SK-N-SH treated with all-trans-retinoic acid at 6 μM for 48 hours (cell line): ENCODE measurements around the gene SMTNL2.

Source experiments
- ATAC-seq: fragments of 200-7000 bp; cut with Tn5 transposase; 3 replicates; pipeline ENCODE4 v1.9.1; 2020; ENCODE audit warnings: mild to moderate bottlenecking, moderate library complexity
- ARNTL ChIP-seq: fragments of 450-650 bp; formaldehyde crosslinking; IDR thresholded peaks from 2 replicates; pipeline ENCODE4 v1.5.0; 2020; ENCODE audit warnings: low read depth, mild to moderate bottlenecking, moderate library complexity, borderline replicate concordance
- BACH2 ChIP-seq: fragments of 250-450 bp; sonication (Bioruptor Pico); IDR thresholded peaks from 2 replicates; pipeline ENCODE4 v1.9.0; 2021; ENCODE audit warnings: mild to moderate bottlenecking, borderline replicate concordance
- CSDC2 ChIP-seq: fragments of 250-450 bp; sonication (Bioruptor Pico); IDR thresholded peaks from 2 replicates; pipeline ENCODE4 v1.5.0; 2020; ENCODE audit warnings: mild to moderate bottlenecking, moderate library complexity
- ESRRG ChIP-seq: fragments of 250-450 bp; sonication (Bioruptor Pico); IDR thresholded peaks from 2 replicates; pipeline ENCODE4 v1.6.1; 2021; ENCODE audit warnings: mild to moderate bottlenecking
- GLIS3 ChIP-seq: fragments of 250-450 bp; sonication (Bioruptor Pico); IDR thresholded peaks from 2 replicates; pipeline ENCODE4 v1.5.0; 2020; ENCODE audit warnings: mild to moderate bottlenecking, moderate library complexity
- ISL1 ChIP-seq: fragments of 250-450 bp; sonication (Bioruptor Pico); IDR thresholded peaks from 2 replicates; pipeline ENCODE4 v2.1.2; 2022; ENCODE audit warnings: mild to moderate bottlenecking, moderate library complexity
- OSR1 ChIP-seq: fragments of 250-450 bp; sonication (Bioruptor Pico); IDR thresholded peaks from 2 replicates; pipeline ENCODE4 v1.8.0; 2022; ENCODE audit warnings: moderate library complexity, mild to moderate bottlenecking, inconsistent platforms
- PPARA ChIP-seq: fragments of 250-450 bp; sonication (Bioruptor Pico); IDR thresholded peaks from 2 replicates; pipeline ENCODE4 v1.5.0; 2020; ENCODE audit warnings: mild to moderate bottlenecking, borderline replicate concordance
- SNAI2 ChIP-seq: fragments of 250-450 bp; sonication (Bioruptor Pico); IDR thresholded peaks from 2 replicates; pipeline ENCODE4 v1.5.0; 2020; ENCODE audit warnings: mild to moderate bottlenecking, moderate library complexity
- TCF4 ChIP-seq: fragments of 250-450 bp; sonication (Bioruptor Pico); IDR thresholded peaks from 2 replicates; pipeline ENCODE4 v1.8.0; 2021; ENCODE audit warnings: mild to moderate bottlenecking, moderate library complexity, borderline replicate concordance
- TOX ChIP-seq: fragments of 250-450 bp; sonication (Bioruptor Pico); IDR thresholded peaks from 2 replicates; pipeline ENCODE4 v1.8.0; 2021; ENCODE audit warnings: mild to moderate bottlenecking, moderate library complexity, borderline replicate concordance
- ZC3H10 ChIP-seq: fragments of 250-450 bp; sonication (Bioruptor Pico); IDR thresholded peaks from 2 replicates; pipeline ENCODE4 v1.5.1; 2021; ENCODE audit warnings: mild to moderate bottlenecking, moderate library complexity
- ZFP3 ChIP-seq: fragments of 250-450 bp; sonication (Bioruptor Pico); IDR thresholded peaks from 2 replicates; pipeline ENCODE4 v1.5.0; 2020; ENCODE audit warnings: mild to moderate bottlenecking, moderate library complexity
- ZFP30 ChIP-seq: fragments of 450-650 bp; formaldehyde crosslinking; IDR thresholded peaks from 2 replicates; pipeline ENCODE4 v1.5.0; 2022; ENCODE audit warnings: mild to moderate bottlenecking, moderate library complexity
- ZNF565 ChIP-seq: fragments of 450-650 bp; formaldehyde crosslinking; conservative IDR thresholded peaks from 2 replicates; pipeline ENCODE4 v1.5.0; 2020; ENCODE audit warnings: low read depth, mild to moderate bottlenecking, moderate library complexity
- ZNF8 ChIP-seq: fragments of 450-650 bp; formaldehyde crosslinking; IDR thresholded peaks from 2 replicates; pipeline ENCODE4 v1.5.0; 2020; ENCODE audit warnings: mild to moderate bottlenecking, moderate library complexity
- TF ChIP-seq, protein P1 (sequence below): fragments of 250-450 bp; sonication (Bioruptor Pico); IDR thresholded peaks from 2 replicates; pipeline ENCODE4 v1.5.1; 2021; ENCODE audit warnings: mild to moderate bottlenecking, moderate library complexity
- TF ChIP-seq, protein P2 (sequence below): fragments of 250-450 bp; sonication (Bioruptor Pico); IDR thresholded peaks from 2 replicates; pipeline ENCODE4 v1.8.0; 2021; ENCODE audit warnings: low read depth, mild to moderate bottlenecking, moderate library complexity, borderline replicate concordance
- TF ChIP-seq, protein P3 (sequence below): fragments of 250-450 bp; sonication (Bioruptor Pico); IDR thresholded peaks from 2 replicates; pipeline ENCODE4 v1.5.1; 2020; ENCODE audit warnings: low read depth, mild to moderate bottlenecking, moderate library complexity
- TF ChIP-seq, protein P4 (sequence below): fragments of 250-450 bp; sonication (Bioruptor Pico); IDR thresholded peaks from 2 replicates; pipeline ENCODE4 v1.5.0; 2020; ENCODE audit warnings: mild to moderate bottlenecking, moderate library complexity
- TF ChIP-seq, protein P5 (sequence below): fragments of 250-450 bp; sonication (Bioruptor Pico); IDR thresholded peaks from 2 replicates; pipeline ENCODE4 v1.8.0; 2020; ENCODE audit warnings: mild to moderate bottlenecking, moderate library complexity, borderline replicate concordance

Gene SMTNL2

DNA sequence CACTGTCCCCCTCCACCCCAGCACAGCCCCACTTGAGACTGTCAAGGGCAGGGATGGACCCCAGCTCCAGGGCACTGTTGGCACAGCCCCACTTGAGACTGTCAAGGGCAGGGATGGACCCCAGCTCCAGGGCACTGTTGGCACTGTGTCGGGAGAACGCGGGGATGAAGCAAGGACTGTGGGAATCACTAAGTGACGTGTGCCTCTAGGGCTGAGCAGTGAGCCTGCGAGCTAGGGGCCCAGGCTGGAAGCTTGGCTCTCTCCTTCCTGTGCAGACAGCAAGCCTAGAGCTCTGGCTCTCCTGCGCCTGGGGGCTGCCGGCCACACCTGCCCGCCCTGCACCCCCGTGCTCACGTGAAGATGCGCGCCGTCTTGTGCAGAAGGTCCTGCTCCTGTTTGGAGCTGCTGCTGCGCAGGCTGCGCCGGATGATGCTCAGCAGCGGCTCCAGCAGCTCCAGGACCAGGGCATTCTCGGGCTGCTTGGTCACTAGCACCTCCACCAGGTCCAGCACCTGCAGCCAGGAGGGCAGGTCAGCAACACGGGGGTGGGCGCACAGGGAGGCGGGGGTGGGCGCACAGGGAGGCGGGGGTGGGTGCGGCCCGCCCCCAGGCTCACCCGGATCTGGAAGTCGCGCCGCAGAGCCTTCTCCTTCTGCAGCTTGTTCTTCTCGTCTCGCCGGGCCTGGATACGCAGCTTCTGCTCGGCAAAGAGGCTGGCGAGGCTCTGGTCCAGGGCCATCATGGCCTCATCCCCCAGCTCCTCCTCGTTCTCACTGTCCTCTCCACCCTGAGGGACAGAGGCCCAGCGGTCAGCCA, 40.0 kb upstream of the SMTNL2 start (continued):
- TF ChIP-seq, protein P1, sequence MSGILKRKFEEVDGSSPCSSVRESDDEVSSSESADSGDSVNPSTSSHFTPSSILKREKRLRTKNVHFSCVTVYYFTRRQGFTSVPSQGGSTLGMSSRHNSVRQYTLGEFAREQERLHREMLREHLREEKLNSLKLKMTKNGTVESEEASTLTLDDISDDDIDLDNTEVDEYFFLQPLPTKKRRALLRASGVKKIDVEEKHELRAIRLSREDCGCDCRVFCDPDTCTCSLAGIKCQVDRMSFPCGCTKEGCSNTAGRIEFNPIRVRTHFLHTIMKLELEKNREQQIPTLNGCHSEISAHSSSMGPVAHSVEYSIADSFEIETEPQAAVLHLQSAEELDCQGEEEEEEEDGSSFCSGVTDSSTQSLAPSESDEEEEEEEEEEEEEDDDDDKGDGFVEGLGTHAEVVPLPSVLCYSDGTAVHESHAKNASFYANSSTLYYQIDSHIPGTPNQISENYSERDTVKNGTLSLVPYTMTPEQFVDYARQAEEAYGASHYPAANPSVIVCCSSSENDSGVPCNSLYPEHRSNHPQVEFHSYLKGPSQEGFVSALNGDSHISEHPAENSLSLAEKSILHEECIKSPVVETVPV, result no peak
- TF ChIP-seq GLIS3 (CRISPR knock-in tag), result no peak
- no peak for TF ChIP-seq ZC3H10 (CRISPR knock-in tag)
- TF ChIP-seq, protein P2, sequence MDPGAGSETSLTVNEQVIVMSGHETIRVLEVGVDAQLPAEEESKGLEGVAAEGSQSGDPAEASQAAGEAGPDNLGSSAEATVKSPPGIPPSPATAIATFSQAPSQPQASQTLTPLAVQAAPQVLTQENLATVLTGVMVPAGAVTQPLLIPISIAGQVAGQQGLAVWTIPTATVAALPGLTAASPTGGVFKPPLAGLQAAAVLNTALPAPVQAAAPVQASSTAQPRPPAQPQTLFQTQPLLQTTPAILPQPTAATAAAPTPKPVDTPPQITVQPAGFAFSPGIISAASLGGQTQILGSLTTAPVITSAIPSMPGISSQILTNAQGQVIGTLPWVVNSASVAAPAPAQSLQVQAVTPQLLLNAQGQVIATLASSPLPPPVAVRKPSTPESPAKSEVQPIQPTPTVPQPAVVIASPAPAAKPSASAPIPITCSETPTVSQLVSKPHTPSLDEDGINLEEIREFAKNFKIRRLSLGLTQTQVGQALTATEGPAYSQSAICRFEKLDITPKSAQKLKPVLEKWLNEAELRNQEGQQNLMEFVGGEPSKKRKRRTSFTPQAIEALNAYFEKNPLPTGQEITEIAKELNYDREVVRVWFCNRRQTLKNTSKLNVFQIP, result no peak
- TF ChIP-seq TCF4 (CRISPR knock-in tag), result no peak

DNA sequence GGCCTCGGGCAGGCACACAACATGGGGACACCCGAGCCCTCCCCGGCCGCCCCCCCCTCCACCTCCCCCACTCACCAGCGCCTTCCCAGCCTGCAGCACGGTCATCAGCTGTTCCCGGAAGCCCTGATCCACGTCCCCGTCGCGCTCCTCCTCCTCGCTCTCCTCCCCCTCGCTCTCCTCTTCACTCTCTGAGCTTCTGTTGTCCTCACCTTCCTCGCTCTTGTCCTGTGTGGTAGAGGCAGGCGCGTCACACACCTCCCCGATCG, 39.4 kb upstream of the SMTNL2 start:
- no peak for TF ChIP-seq PPARA (CRISPR knock-in tag)
- TF ChIP-seq, all 23 proteins: peak for 0
- ATAC-seq, result no peak

DNA sequence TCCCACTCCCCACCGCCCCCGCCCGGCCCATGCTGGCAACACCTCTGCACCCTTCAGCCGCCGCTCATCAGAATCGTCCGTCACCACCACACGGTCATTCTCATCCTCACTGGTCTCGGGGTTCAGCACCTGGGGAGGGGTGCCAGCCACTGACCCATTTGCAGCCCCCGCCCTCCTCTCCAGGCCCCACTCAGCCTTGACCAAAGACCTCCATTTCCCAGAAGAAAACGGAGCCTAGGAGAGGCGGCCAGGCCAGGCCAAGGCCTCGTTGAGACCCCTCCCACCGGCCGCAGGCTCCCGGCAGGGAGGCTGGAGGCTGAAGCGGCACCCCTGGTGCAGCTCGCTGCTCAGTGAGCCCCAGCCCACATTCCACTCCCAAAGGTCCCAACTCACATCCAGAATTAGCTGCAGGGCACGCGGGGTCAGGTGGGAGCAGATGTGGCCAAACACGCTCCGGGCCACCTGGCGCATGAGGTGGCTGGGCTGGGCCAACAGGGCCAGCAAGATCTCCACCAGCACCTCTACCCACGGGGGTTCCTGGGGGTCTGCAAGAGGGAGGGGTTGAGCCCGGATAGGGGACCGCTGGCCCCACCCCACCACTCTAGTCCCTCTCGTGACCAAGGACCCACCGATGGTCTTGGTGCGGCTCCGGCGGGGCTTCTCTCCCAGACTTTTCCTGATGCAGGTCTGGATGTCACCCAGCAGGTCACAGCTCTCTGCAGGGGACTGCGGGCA, 38.9 kb upstream of the SMTNL2 start:
- TF ChIP-seq ZFP30, result no peak
- TF ChIP-seq TOX (CRISPR knock-in tag), result no peak
- no peak for ATAC-seq

DNA sequence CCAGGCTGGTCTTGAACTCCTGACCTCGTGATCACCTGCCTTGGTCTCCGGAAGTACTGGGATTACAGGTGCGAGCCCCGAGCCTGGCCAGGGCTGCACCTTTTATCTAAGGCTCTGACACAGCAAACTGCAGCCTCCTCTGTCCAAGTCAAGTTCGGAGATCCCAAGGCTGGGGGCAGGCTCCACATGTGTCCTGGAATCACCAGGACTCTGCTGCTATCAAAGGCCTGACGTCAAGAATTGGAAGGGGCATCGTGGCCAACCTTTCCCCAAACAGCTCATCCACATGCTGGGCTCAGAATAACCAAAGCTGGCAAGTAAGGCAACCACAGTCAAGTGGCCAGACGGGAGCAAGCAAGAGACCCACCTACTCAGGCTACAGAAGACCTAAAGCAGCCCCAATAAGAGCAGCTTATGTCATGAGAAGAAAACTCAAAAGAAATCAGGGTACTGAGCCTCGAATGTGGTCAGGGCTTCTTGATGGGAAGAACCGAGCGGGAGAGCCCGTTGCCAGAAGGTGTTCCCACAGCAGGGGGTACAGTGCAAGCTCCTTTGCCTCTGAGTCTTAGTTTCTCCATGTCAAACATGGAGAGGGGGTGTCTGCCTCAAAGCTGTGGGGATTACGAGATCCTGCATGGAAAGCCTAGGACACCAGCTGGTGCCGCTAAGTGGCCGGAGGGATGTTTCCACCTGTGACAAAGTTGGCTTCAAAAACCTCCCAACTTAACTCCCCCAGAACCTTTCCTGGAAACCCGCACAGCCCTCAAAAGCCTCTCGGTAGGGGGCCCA, 37.0 kb upstream of the SMTNL2 start:
- TF ChIP-seq, protein P3, sequence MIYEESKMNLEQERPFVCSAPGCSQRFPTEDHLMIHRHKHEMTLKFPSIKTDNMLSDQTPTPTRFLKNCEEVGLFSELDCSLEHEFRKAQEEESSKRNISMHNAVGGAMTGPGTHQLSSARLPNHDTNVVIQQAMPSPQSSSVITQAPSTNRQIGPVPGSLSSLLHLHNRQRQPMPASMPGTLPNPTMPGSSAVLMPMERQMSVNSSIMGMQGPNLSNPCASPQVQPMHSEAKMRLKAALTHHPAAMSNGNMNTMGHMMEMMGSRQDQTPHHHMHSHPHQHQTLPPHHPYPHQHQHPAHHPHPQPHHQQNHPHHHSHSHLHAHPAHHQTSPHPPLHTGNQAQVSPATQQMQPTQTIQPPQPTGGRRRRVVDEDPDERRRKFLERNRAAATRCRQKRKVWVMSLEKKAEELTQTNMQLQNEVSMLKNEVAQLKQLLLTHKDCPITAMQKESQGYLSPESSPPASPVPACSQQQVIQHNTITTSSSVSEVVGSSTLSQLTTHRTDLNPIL (CRISPR knock-in tag), result no peak
- TF ChIP-seq TCF4 (CRISPR knock-in tag), result no peak
- no peak for TF ChIP-seq GLIS3 (CRISPR knock-in tag)
- no peak for TF ChIP-seq BACH2 (CRISPR knock-in tag)
- no peak for TF ChIP-seq ZFP3 (CRISPR knock-in tag)
- TF ChIP-seq ARNTL (CRISPR knock-in tag), result no peak
- TF ChIP-seq SNAI2 (CRISPR knock-in tag), result no peak
- TF ChIP-seq OSR1, result no peak
- TF ChIP-seq ZNF8 (CRISPR knock-in tag), result no peak
- TF ChIP-seq ZC3H10 (CRISPR knock-in tag), result no peak
- TF ChIP-seq TOX (CRISPR knock-in tag), result no peak
- no peak for TF ChIP-seq PPARA (CRISPR knock-in tag)
- TF ChIP-seq, protein P2, result no peak
- no peak for TF ChIP-seq ISL1 (CRISPR knock-in tag)
- no peak for TF ChIP-seq ZFP30
- TF ChIP-seq ESRRG, result no peak
- no peak for TF ChIP-seq CSDC2 (CRISPR knock-in tag)
- no peak for TF ChIP-seq ZNF565 (CRISPR knock-in tag)
- TF ChIP-seq, protein P4, sequence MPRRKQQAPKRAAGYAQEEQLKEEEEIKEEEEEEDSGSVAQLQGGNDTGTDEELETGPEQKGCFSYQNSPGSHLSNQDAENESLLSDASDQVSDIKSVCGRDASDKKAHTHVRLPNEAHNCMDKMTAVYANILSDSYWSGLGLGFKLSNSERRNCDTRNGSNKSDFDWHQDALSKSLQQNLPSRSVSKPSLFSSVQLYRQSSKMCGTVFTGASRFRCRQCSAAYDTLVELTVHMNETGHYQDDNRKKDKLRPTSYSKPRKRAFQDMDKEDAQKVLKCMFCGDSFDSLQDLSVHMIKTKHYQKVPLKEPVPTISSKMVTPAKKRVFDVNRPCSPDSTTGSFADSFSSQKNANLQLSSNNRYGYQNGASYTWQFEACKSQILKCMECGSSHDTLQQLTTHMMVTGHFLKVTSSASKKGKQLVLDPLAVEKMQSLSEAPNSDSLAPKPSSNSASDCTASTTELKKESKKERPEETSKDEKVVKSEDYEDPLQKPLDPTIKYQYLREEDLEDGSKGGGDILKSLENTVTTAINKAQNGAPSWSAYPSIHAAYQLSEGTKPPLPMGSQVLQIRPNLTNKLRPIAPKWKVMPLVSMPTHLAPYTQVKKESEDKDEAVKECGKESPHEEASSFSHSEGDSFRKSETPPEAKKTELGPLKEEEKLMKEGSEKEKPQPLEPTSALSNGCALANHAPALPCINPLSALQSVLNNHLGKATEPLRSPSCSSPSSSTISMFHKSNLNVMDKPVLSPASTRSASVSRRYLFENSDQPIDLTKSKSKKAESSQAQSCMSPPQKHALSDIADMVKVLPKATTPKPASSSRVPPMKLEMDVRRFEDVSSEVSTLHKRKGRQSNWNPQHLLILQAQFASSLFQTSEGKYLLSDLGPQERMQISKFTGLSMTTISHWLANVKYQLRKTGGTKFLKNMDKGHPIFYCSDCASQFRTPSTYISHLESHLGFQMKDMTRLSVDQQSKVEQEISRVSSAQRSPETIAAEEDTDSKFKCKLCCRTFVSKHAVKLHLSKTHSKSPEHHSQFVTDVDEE (CRISPR knock-in tag), result no peak
- TF ChIP-seq, protein P5, sequence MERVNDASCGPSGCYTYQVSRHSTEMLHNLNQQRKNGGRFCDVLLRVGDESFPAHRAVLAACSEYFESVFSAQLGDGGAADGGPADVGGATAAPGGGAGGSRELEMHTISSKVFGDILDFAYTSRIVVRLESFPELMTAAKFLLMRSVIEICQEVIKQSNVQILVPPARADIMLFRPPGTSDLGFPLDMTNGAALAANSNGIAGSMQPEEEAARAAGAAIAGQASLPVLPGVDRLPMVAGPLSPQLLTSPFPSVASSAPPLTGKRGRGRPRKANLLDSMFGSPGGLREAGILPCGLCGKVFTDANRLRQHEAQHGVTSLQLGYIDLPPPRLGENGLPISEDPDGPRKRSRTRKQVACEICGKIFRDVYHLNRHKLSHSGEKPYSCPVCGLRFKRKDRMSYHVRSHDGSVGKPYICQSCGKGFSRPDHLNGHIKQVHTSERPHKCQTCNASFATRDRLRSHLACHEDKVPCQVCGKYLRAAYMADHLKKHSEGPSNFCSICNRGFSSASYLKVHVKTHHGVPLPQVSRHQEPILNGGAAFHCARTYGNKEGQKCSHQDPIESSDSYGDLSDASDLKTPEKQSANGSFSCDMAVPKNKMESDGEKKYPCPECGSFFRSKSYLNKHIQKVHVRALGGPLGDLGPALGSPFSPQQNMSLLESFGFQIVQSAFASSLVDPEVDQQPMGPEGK (CRISPR knock-in tag), result no peak
- no peak for ATAC-seq
